Activated effector memory CD4-positive, alpha-beta T cell treated with anti-CD3 and anti-CD28 coated beads, Interleukin-2, amount 50 U/mL, for 16 hours (primary cell): ENCODE results near the gene CHRND.
"Not testable (repeated sequence)": the region's sequence is repeated elsewhere in the genome, so short reads cannot be mapped to it uniquely, and the experiment has no call there.

ENCODE experiments used
- DNase-seq: peaks from one replicate; pipeline ENCODE4 v3.0.0-alpha.2; 2020

CHRND gene

GRCh38 chr2:232528746-232529460, 2.9 kb downstream of the CHRND start:
- no peak for DNase-seq

GRCh38 chr2:232529806-232530547, 4.0 kb downstream of the CHRND start:
- no peak for DNase-seq

- DNase-seq = no peak
Measured at GRCh38 chr2:232530626-232531260, 4.8 kb downstream of the CHRND start.

- no peak for DNase-seq
Measured at GRCh38 chr2:232532419-232532818, 6.5 kb downstream of the CHRND start.

- not testable (repeated sequence) for DNase-seq
Measured at GRCh38 chr2:232532821-232533220, 6.9 kb downstream of the CHRND start.

- DNase-seq = no peak
Measured at GRCh38 chr2:232533944-232534710, 8.2 kb downstream of the CHRND start.

GRCh38 chr2:232534940-232535651, 9.1 kb downstream of the CHRND start:
- DNase-seq = no peak

GRCh38 chr2:232535761-232536530, 10.0 kb downstream of the CHRND start:
- no peak for DNase-seq

GRCh38 chr2:232537079-232537478, 11.1 kb downstream of the CHRND start:
- peak; percentile 59 for DNase-seq

- DNase-seq = no peak
Measured at GRCh38 chr2:232537499-232537898, 11.5 kb downstream of the CHRND start.

GRCh38 chr2:232538671-232539070, 12.7 kb downstream of the CHRND start:
- DNase-seq = no peak

GRCh38 chr2:232539298-232540231, 13.6 kb downstream of the CHRND start, which contains the start of gene CHRNG:
Gene CHRNG, plus strand, starts transcription at chr2:232539692. Its CDS starts 56 bp downstream, at chr2:232539748.
- peak; percentile 60 for DNase-seq

- no peak for DNase-seq
Measured at GRCh38 chr2:232540441-232541041, 14.6 kb downstream of the CHRND start.

- peak; percentile 58 for DNase-seq
Measured at GRCh38 chr2:232541195-232541960, 15.4 kb downstream of the CHRND start.

- DNase-seq = peak; percentile 57
Measured at GRCh38 chr2:232541961-232542714, 16.2 kb downstream of the CHRND start.

- DNase-seq = peak; percentile 52
Measured at GRCh38 chr2:232542715-232543467, 16.9 kb downstream of the CHRND start.

- no peak for DNase-seq
Measured at GRCh38 chr2:232543491-232543890, 17.5 kb downstream of the CHRND start.
